Germinal center (tissue), 1 donor: ENCODE results near the gene CCDC24.

ENCODE experiments used
- DNase-seq: peaks from one replicate; pipeline ENCODE4 v3.0.0; 2012; ENCODE audit warnings: mixed read lengths, low spot score

CCDC24 gene

DNA sequence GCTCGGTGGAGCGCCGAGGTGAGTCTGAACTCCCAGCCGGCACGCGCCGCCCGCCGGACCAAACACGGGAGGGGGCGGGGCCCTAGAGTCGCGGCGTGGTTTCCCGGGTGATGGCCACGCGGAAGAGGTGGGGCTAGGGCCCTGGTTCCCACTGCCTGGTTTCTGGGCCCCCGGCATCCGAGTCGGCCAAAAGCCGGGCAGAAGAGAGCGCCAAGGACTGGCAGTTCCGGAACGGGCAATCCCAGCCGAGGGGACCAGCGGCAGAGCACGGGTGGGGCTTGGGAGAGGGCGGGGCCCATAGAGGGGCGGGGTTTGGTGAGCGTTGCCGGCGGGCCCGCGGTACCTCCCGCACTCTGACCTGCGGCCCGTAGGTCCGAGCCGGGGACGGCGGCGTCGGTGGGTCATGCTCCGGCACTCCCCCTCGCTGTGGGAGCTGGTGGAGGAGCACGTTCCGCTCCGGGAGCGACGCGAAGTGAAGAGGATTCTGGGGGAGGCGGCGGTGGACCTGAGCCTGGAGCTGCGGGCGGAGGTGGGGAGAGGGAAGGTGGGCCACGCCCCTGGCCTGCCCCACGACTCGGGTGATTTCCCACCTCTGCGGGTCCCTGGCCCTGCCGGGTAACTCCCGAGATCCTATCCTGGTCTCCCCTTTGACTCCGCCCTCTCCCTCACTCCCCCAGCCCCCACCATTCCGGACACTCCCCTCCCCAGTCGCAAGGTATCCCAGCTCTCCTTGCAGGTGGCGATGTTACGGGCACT, at the start of gene CCDC24:
TSS of gene CCDC24 (plus strand) at position 124 of the 756 bp plus-strand sequence. CDS start at position 404, 280 bp downstream.
- peak; percentile 78 for DNase-seq

DNA sequence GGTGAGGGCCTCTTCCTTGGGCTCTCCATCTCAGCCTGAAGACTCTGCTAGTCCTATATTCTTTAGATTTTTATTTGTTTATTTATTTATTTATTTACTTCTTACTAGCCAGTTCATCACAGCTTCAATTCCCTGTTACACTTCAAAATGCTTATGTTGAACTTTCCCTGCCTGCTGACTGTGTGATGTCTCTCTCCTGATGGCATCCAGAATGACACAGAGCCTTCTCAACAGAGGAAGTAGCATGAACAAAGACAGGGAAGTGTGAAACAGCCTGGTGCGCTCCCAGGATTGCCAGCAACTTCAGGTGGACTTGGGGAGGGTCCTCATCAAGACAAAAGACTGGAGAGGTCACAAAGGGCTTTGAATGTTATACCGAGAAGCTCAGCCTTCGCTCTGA, 49.0 kb upstream of the CCDC24 start:
- no peak for DNase-seq

DNA sequence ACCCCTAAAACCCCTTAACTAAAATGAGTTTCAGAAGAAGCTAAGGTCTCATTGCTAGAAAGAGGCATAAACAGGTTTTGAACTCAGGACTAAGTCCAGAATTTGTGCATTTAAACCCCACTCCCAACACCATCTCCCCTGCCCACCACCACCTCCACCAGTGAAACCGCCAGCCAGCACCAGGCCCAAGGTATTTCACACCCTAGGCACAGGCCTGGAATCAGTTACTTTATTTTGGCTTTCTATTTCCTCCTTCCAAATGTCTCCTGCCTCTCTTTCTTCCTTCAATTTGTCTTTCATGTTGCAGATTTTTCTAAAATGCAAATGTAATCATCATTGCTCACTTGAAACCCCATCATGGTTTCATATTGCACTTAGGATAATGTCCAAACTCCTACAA, 46.5 kb upstream of the CCDC24 start:
- DNase-seq = no peak

DNA sequence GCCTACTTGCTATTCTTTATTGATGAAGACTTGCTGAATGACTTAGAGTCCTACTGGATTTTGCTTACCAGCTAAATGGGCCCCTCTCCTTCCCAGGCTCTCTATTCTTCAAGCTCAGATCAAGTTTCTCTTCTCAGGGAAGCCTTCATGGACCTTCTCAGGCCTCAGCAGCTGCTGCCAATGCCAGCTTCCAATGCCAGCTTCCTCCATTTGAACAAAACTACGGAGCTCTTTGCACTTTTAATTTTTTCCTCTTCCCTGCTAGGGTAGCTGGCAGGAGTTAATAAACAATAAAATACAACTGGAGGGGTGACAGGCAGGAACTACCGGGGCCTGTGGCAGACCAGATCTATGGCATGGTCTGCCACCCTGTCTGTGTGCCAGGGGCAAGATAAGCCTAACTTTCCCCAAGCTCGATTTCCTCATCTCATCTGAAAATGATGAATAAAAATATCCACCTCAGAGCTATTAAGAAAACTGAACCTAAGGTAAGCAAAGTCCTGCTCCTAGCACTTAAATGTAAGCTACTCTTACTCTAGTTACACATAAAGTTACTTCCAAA, 45.6 kb upstream of the CCDC24 start:
- no peak for DNase-seq

GRCh38 chr1:43946236-43947060, 45.0 kb upstream of the CCDC24 start, which contains the start of gene IPO13:
IPO13 (plus strand) TSS chr1:43946950; CDS start chr1:43947601, 651 bp downstream.
- peak; percentile 97 for DNase-seq

GRCh38 chr1:43947061-43947873, 44.1 kb upstream of the CCDC24 start:
- peak; percentile 53 for DNase-seq

DNA sequence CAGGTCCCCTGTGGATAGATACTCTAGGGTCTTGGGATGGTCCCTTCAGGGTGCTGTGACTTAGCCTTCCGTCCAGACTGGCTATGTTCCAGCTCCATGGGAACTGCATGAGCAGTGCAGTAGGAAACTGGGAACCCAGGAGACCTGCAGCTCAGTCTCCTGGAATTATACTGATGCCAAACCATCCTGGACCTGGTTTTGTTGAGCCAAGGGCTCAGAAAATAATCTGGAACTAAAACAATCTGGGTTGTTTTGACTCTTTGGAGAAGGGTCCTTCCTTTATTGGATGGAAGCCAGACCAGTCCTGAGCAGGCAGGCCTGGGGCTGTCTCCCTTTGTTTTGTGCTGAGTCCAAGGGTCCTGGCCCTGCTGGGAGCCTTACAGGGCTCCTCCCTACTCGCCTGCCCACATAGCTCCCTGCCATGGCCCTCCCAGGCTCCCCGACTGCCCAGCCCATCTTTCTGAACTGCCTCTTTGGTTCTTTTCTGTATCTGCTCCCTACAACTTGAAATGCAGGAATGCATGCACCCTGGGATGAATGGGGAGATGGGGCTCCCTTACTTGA, 43.4 kb upstream of the CCDC24 start:
- DNase-seq = no peak

DNA sequence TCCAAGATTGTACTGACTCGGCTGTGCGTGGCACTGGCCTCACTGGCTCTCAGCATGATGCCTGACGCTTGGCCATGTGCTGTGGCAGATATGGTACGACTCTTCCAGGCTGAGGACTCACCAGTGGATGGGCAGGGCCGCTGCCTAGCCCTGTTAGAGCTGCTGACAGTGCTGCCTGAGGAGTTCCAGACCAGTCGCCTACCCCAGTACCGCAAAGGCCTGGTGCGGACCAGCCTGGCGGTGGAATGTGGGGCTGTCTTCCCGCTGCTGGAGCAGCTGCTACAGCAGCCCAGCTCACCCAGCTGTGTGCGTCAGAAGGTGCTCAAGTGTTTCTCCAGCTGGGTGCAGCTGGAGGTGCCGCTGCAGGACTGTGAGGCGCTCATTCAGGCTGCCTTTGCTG, 41.7 kb upstream of the CCDC24 start:
- DNase-seq = no peak

DNA sequence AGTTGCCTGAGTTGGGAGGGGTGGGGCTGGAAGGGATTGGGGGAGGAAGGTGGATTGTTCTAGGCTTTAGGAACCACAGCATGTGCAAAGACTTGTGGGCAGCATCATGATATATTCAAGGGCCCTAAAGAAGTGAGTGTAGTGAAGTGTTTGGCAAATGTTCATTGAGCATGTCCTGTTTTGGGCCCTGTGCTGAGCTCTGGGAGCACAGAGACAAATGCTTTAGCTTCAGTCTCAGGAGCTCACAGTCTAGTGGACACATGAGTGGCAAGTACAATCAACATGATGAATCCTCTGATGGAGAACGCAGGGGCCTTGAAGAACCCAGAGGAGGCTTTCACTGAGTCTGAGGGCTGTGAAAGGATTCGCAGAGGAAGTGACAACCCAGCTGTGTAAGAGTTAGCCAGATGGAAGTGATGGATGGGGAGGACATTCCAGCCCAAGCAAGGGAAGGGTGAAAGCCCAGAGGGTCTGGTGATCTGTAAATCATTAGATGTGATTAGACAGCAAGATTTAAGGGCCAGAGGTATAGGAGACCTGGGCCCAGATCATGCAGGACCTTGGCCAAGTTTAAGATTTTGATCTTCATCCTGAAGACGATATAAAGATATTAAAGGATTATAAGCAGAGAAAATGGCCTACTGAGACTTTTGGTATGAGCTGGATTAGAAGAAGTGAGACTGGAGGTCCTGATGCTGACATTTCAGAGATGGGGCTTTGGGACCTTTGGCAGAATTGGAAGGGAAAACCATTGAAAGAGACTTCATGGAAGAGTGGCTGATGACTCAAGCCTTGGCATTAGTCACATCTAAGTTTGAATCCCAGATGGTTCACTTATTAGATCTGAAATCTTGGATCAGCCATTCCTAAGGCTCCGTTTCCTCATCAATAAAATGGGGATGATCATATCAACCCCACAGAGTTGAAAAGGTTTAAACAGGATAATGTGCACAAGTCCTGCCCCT, 40.1 kb upstream of the CCDC24 start:
- no peak for DNase-seq

GRCh38 chr1:43952731-43953346, 38.6 kb upstream of the CCDC24 start:
- no peak for DNase-seq

- DNase-seq = no peak
These were observed 38.0 kb upstream of the CCDC24 start for GRCh38 chr1:43953361-43953760.

DNA sequence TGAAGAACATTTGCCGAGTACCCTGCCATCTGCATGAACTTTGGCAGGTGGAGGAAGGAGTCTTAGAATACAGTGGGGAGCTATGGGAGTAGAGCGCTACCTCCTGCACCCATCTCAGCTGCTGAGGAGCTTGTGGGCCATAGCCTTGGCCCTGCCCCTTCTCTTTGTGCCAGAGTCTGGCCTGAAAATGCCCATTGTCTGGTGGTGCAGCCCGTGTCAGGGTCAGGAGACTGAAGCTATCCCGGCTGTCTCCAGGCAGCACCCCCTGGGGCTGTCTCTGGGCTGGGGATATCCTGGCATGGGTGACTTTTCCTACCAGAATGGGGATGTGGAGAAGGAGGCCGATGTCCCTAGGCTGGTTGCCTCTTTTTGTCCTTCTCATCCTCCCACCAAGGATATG, 37.4 kb upstream of the CCDC24 start:
- DNase-seq = no peak

DNA sequence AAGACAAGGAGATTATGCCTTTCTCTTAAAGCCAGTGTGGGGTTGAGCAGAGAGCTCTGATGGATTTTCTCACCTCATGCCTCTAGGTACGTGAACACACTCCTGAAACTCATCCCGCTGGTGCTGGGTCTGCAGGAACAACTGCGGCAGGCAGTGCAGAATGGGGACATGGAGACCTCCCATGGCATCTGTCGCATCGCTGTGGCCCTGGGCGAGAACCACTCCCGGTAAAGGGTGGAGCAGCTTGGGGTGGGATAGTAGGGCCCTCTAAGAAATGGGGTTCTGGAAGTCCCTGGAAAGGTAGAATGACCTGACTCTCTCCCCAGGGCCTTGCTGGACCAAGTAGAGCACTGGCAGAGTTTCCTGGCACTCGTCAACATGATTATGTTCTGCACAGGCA, 35.2 kb upstream of the CCDC24 start:
- no peak for DNase-seq

DNA sequence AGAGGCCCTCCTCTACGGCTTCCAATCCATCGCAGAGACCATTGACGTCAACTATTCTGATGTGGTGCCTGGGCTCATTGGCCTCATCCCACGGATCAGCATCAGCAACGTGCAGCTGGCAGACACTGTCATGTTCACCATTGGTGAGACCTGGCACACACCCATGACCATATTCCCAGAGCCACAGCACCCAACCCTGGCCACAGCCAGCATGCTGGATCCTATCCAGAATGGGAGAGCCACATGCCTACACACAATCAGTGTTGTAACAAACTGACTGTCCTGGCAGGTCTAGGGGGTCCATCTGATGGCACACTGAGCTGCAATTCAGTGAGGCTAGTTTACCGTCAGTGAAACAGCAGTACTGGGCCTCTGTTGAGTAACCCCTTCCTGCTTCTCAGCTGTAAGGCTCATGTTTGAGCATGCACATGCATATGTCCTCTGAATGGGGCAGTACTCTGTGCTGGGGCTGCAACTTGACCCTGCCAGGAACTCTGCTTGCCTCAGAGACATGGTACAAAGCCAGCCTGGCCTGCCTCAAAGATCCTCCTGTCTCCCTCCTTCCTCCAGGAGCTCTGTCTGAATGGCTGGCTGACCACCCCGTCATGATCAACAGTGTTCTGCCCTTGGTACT, 33.9 kb upstream of the CCDC24 start:
- DNase-seq = no peak

DNA sequence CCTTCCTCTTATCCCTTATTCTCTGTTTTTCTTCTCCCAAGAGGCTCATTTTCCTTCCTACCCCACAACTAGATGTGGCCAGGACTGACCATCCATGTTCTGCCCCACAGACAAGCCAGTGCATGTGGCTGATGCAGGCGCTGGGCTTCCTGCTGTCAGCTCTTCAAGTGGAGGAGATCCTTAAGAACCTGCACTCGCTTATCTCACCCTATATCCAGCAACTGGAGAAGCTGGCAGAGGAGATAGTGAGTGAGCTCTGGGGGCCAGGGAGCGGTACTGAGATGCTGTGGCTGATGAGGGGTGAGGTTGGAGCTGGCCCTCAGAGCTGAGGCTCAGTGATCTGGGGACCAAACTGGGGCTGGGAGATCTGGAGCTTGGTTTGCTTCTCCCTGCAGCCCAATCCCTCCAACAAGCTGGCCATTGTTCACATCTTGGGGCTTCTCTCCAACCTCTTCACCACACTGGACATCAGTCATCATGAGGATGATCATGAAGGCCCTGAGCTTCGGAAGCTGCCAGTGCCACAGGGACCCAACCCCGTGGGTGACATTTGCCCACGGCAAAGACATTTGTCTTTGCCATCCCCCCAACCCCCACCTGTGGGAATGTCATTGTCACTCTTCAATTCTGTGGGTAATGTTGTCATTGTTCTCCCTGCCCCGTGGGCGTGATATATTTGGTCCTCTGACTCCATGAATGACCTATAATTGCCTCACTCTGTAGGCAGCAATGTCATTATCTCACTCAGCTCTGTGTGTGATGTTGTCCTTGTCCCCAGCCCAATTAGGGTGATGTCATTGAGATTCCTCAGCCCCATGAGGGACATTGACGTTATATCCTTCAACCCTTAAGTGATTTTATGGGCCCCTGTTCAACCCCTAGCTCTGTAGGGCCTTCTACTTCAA, 32.8 kb upstream of the CCDC24 start:
- no peak for DNase-seq

- no peak for DNase-seq
These were observed 30.6 kb upstream of the CCDC24 start for GRCh38 chr1:43960798-43961197.

- DNase-seq = no peak
These were observed 29.7 kb upstream of the CCDC24 start for GRCh38 chr1:43961692-43962091.

GRCh38 chr1:43962324-43962723, 29.1 kb upstream of the CCDC24 start:
- DNase-seq = no peak

DNA sequence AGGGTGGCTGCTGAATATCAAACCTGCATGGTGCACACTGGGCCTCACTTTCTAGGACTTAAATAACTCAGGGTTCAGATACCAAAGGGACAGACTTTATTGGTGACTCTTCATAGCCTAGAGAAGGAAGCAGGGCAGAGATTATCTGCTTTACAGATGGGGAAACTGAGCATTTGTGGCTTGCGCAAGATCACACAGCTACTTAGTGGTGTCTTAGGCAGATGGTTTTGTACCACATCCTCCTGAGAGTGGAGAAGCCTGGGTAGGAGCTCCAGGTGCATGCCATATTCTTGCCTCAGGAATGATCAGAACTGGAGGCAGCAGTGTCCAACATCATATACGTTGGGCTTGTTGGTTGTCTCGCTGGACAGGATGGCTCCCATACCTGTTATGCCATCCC, 28.4 kb upstream of the CCDC24 start:
- DNase-seq = no peak
